ENCODE data around the gene CDS1. TPM values are rescaled to one million over a fixed set of nuclear protein-coding genes. Genes with fewer than 3 reads are reported as not detected.
"Not testable (repeated sequence)": the region's sequence is repeated elsewhere in the genome, so short reads cannot be mapped to it uniquely, and the experiment has no call there.

Gene CDS1
- total RNA-seq, 1 donor from 2014 or later = 8.8 TPM

GRCh38 chr4:84648863-84649647 is 66.1 kb downstream of the CDS1 start:
- no peak overlapping the region for H3K4me3 ChIP-seq
- H3K36me3 ChIP-seq = no peaks in the 10 kb centered on the region
- no peaks in the 10 kb centered on the region for H3K4me1 ChIP-seq
- H3K9me3 ChIP-seq = no peaks in the 10 kb centered on the region
- H3K27ac ChIP-seq = no peak overlapping the region
- no peaks in the 10 kb centered on the region for H3K27me3 ChIP-seq
- DNase-seq (ENCODE audit: extremely low spot score in 2 of 2) = no peak
- TF ChIP-seq CTCF (IDR thresholded peaks at IDR 0.05) (no peak), POLR2A (IDR thresholded peaks at IDR 0.05) (no peak), POLR2AphosphoS5 (IDR thresholded peaks at IDR 0.05; ENCODE audit: insufficient read depth in 1 of 2, low read depth in 1 of 2) (no peak)
- intact Hi-C loops (cut with DNase I) = no loop called here

- H3K36me3 ChIP-seq = no peaks in the 10 kb centered on the region
- no peaks in the 10 kb centered on the region for H3K27me3 ChIP-seq
- H3K9me3 ChIP-seq = no peaks in the 10 kb centered on the region
- no peaks in the 10 kb centered on the region for H3K4me1 ChIP-seq
- DNase-seq (ENCODE audit: extremely low spot score in 2 of 2) = no peak
- intact Hi-C loops (cut with DNase I) = no loop called here
- H3K4me3 ChIP-seq = no peak overlapping the region
- no peak overlapping the region for H3K27ac ChIP-seq
- TF ChIP-seq POLR2A (IDR thresholded peaks at IDR 0.05) = no peak
- no peak for TF ChIP-seq POLR2AphosphoS5 (IDR thresholded peaks at IDR 0.05; ENCODE audit: insufficient read depth in 1 of 2, low read depth in 1 of 2)
- no peak for TF ChIP-seq CTCF (IDR thresholded peaks at IDR 0.05)
Measured at GRCh38 chr4:84651499-84651898, 68.6 kb downstream of the CDS1 start.

GRCh38 chr4:84652478-84652877 is 69.6 kb downstream of the CDS1 start:
- Histone ChIP-seq H3K27me3 (no peaks in the 10 kb centered on the region), H3K4me1 (no peaks in the 10 kb centered on the region), H3K9me3 (no peaks in the 10 kb centered on the region), H3K27ac (no peak overlapping the region), H3K4me3 (no peak overlapping the region), H3K36me3 (no peaks in the 10 kb centered on the region)
- no peak for DNase-seq (ENCODE audit: extremely low spot score in 2 of 2)
- intact Hi-C loops (cut with DNase I) = no loop called here
- no peak for TF ChIP-seq POLR2A (IDR thresholded peaks at IDR 0.05)
- TF ChIP-seq POLR2AphosphoS5 (IDR thresholded peaks at IDR 0.05; ENCODE audit: insufficient read depth in 1 of 2, low read depth in 1 of 2) = no peak
- TF ChIP-seq CTCF (IDR thresholded peaks at IDR 0.05) = no peak

GRCh38 chr4:84660606-84661005 is 77.7 kb downstream of the CDS1 start:
- intact Hi-C loops (cut with DNase I) = no loop called here
- H3K36me3 ChIP-seq = no peaks in the 10 kb centered on the region
- DNase-seq (ENCODE audit: extremely low spot score in 2 of 2) = no peak
- no peaks in the 10 kb centered on the region for H3K9me3 ChIP-seq
- no peak overlapping the region for H3K4me3 ChIP-seq
- no peaks in the 10 kb centered on the region for H3K27me3 ChIP-seq
- TF ChIP-seq POLR2AphosphoS5 (IDR thresholded peaks at IDR 0.05; ENCODE audit: insufficient read depth in 1 of 2, low read depth in 1 of 2) = no peak
- TF ChIP-seq CTCF (IDR thresholded peaks at IDR 0.05) = no peak
- no peak for TF ChIP-seq POLR2A (IDR thresholded peaks at IDR 0.05)
- H3K4me1 ChIP-seq = no peaks in the 10 kb centered on the region
- H3K27ac ChIP-seq = no peak overlapping the region

GRCh38 chr4:84661191-84661939 is 78.4 kb downstream of the CDS1 start:
- Histone ChIP-seq H3K4me3 (no peak overlapping the region), H3K36me3 (no peaks in the 10 kb centered on the region), H3K9me3 (no peaks in the 10 kb centered on the region), H3K27me3 (no peaks in the 10 kb centered on the region), H3K4me1 (no peaks in the 10 kb centered on the region), H3K27ac (no peak overlapping the region)
- intact Hi-C loops (cut with DNase I) = no loop called here
- no peak for TF ChIP-seq POLR2A (IDR thresholded peaks at IDR 0.05)
- TF ChIP-seq POLR2AphosphoS5 (IDR thresholded peaks at IDR 0.05; ENCODE audit: insufficient read depth in 1 of 2, low read depth in 1 of 2) = no peak
- TF ChIP-seq CTCF (IDR thresholded peaks at IDR 0.05) = no peak
- DNase-seq (ENCODE audit: extremely low spot score in 2 of 2) = no peak

GRCh38 chr4:84664767-84665166 is 81.8 kb downstream of the CDS1 start:
- H3K27ac ChIP-seq; intact Hi-C loops (cut with DNase I); H3K27me3 ChIP-seq; DNase-seq (ENCODE audit: extremely low spot score in 2 of 2); H3K9me3 ChIP-seq; H3K4me3 ChIP-seq; H3K4me1 ChIP-seq: not testable (repeated sequence)
- peaks cover 0 to 11% of the 10 kb centered on the region in 2 donors for H3K36me3 ChIP-seq
